ENCODE measurements around the gene IL31RA. TPM values are rescaled to one million over a fixed set of nuclear protein-coding genes. Genes with fewer than 3 reads are reported as not detected.

IL31RA gene
- total and polyA plus RNA-seq, 2 of the 13 experiments (the other 11 are each of a cell fraction or from before 2014, with no cell fraction given) = not detected

- no peaks in the 10 kb centered on the region for H4K20me1 ChIP-seq (ENCODE audit: insufficient read depth, low read length)
- no peaks in the 10 kb centered on the region for H3K79me2 ChIP-seq (ENCODE audit: insufficient read depth, low read length)
- no peaks in the 10 kb centered on the region; a peak in 1 of 5 replicates for H3K27me3 ChIP-seq (ENCODE audit: control insufficient read depth in 1 of 2, insufficient read depth in 2 of 2, low read length in 2 of 2)
- no peak overlapping the region for H2AFZ ChIP-seq (ENCODE audit: low read length)
- H3K9ac ChIP-seq (ENCODE audit: insufficient read depth, low read depth, low read length) = no peak overlapping the region
- H3K9me3 ChIP-seq (ENCODE audit: low read length) = no peaks in the 10 kb centered on the region
- no peak overlapping the region for H3K4me2 ChIP-seq (ENCODE audit: low read depth, low read length)
- in situ Hi-C loops (cut with HindIII; ENCODE audit: extremely low pct_ligation_motif_present, low pct_unique_long_range_greater_than_20kb) = no loop called here
- intact Hi-C loops (cut with micrococcal nuclease; ENCODE audit: unreplicated experiment) = no loop called here
- no peak overlapping the region for H3K4me3 ChIP-seq (replicated peaks in 1 of 3; ENCODE audit: insufficient read depth in 1 of 3, low read depth in 2 of 3, low read length in 3 of 3)
- H3K27ac ChIP-seq (ENCODE audit: extremely low read length, insufficient read depth, low read length) = no peak overlapping the region
- FAIRE-seq (no peak), ATAC-seq (no peak), DNase-seq (ENCODE audit: low spot score) (no peak)
- no TSS peak for BruUV-seq (replicated peaks)
- CTCF ChIA-PET (ENCODE audit: low intra/inter-chr PET ratio, low total read pairs) = no interaction called here
- H3K4me1 ChIP-seq (ENCODE audit: insufficient read depth, low read length) = peaks cover 13% of the 10 kb centered on the region
- WGBS (ENCODE audit: low lambda C conversion rate) = 45% methylated on average over 3 of the region's 3 CpGs
- POLR2A ChIA-PET = no interaction called here
- H3K36me3 ChIP-seq (replicated peaks in 1 of 2; ENCODE audit: control insufficient read depth in 1 of 2, insufficient read depth in 2 of 2, low read length in 2 of 2) = no peaks in the 10 kb centered on the region
- TF ChIP-seq ZKSCAN5 (CRISPR knock-in tag; IDR thresholded peaks at IDR 0.05) (no peak), REPIN1 (CRISPR knock-in tag; IDR thresholded peaks at IDR 0.05; ENCODE audit: borderline replicate concordance, low read depth) (no peak), THRA (CRISPR knock-in tag; IDR thresholded peaks at IDR 0.05; ENCODE audit: borderline replicate concordance) (no peak), NFE2L1 (CRISPR knock-in tag; IDR thresholded peaks at IDR 0.05; ENCODE audit: borderline replicate concordance) (no peak), PHF20 (CRISPR knock-in tag; IDR thresholded peaks at IDR 0.05) (no peak), TOE1 (CRISPR knock-in tag; IDR thresholded peaks at IDR 0.05) (no peak), KAT7 (CRISPR knock-in tag; IDR thresholded peaks at IDR 0.05; ENCODE audit: borderline replicate concordance) (no peak), PRMT3 (CRISPR knock-in tag; IDR thresholded peaks at IDR 0.05; ENCODE audit: borderline replicate concordance, low read depth) (no peak), ZNF747 (CRISPR knock-in tag; IDR thresholded peaks at IDR 0.05; ENCODE audit: borderline replicate concordance) (no peak), GLMP (CRISPR knock-in tag; IDR thresholded peaks at IDR 0.05; ENCODE audit: borderline replicate concordance) (no peak), ZNF607 (CRISPR knock-in tag; IDR thresholded peaks at IDR 0.05; ENCODE audit: borderline replicate concordance) (no peak), ZNF564 (CRISPR knock-in tag; IDR thresholded peaks at IDR 0.05) (no peak), RXRB (CRISPR knock-in tag; IDR thresholded peaks at IDR 0.05; ENCODE audit: borderline replicate concordance) (no peak), PRDM4 (CRISPR knock-in tag; IDR thresholded peaks at IDR 0.05; ENCODE audit: borderline replicate concordance) (no peak), NCOR1 (IDR thresholded peaks at IDR 0.05; ENCODE audit: borderline replicate concordance, low read length) (no peak), CEBPZ (IDR thresholded peaks at IDR 0.05; ENCODE audit: low read length) (no peak)
Observed at GRCh38 chr5:55860288-55860687, 9.1 kb downstream of the IL31RA start.

All from HepG2 (cell line).